ENCODE results near the gene SLC38A2.

SLC38A2 gene

DNA sequence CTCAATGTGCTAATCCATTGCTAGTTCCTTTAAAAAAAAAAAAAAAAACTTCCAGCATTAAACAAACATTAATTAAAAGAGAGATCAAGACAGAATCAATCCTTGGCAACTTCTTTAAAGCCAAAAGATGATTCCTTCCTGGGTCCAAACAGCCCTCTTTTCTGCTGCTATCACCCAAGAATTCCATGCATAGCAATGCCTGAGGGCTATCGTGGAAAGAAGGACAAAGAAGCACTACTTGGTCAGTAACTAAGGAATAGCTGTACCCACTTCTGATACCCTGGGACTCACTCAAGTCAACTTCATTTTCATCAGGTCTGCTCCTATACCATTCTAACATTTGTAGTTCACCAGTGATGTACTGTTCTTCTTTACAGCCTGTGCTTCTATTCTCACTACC lies 51.8 kb downstream of the SLC38A2 start:
- DNase-seq (ENCODE audit: low spot score), result no peak
- Histone ChIP-seq H3K27ac (no peak overlapping the region), H3K4me3 (no peak overlapping the region)
- TF ChIP-seq, protein P1, sequence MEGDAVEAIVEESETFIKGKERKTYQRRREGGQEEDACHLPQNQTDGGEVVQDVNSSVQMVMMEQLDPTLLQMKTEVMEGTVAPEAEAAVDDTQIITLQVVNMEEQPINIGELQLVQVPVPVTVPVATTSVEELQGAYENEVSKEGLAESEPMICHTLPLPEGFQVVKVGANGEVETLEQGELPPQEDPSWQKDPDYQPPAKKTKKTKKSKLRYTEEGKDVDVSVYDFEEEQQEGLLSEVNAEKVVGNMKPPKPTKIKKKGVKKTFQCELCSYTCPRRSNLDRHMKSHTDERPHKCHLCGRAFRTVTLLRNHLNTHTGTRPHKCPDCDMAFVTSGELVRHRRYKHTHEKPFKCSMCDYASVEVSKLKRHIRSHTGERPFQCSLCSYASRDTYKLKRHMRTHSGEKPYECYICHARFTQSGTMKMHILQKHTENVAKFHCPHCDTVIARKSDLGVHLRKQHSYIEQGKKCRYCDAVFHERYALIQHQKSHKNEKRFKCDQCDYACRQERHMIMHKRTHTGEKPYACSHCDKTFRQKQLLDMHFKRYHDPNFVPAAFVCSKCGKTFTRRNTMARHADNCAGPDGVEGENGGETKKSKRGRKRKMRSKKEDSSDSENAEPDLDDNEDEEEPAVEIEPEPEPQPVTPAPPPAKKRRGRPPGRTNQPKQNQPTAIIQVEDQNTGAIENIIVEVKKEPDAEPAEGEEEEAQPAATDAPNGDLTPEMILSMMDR (IDR thresholded peaks at IDR 0.05), result no peak

DNA sequence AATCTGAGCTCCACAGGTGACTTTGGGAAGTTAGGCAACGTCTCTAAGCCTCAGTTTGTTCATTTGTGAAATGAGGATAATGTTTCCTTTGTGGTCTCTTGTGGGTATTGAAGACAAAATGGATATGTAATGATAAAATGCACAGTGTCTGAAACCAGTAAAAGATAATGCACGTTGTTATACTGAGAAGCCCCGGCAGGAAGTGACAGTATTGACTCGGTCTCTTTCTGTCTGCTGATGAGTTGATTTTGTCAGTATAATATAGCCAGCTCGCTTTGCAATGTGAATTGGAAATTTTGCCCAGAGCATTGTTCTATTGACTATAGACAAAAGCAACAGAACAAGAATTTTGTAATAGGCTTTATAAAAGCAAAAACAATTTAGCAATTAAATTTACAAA lies 54.5 kb downstream of the SLC38A2 start:
- DNase-seq (ENCODE audit: low spot score), result no peak
- H3K27ac ChIP-seq, result no peak overlapping the region
- TF ChIP-seq, protein P1 (IDR thresholded peaks at IDR 0.05), result no peak

More for the DNA sequence above, 54.5 kb downstream of the SLC38A2 start:
- H3K4me3 ChIP-seq, result no peak overlapping the region

All from coronary artery (tissue), 2 donors.